ACHN (cell line): Measurements from ENCODE around the gene SLC23A3.
"Not testable (repeated sequence)": the region's sequence is repeated elsewhere in the genome, so short reads cannot be mapped to it uniquely, and the experiment has no call there.

Source experiments
- DNase-seq: peaks from one replicate; pipeline ENCODE4 v3.0.0-alpha.2; 2015
- in situ Hi-C: cut with HindIII; loops from 2 replicates; pipeline ENCODE4 v1.10.0; 2017; ENCODE audit warnings: low sequenced_read_pairs, low pct_ligation_motif_present, low pct_unique_long_range_greater_than_20kb

Gene SLC23A3

GRCh38 chr2:219206328-219207133 is 36.7 kb upstream of the SLC23A3 start, which contains the start of gene ZFAND2B:
TSS of gene ZFAND2B (plus strand) at chr2:219206782. CDS start at chr2:219206988, 206 bp downstream.
- DNase-seq: peak; percentile 96
- in situ Hi-C loops: no loop called here

DNA sequence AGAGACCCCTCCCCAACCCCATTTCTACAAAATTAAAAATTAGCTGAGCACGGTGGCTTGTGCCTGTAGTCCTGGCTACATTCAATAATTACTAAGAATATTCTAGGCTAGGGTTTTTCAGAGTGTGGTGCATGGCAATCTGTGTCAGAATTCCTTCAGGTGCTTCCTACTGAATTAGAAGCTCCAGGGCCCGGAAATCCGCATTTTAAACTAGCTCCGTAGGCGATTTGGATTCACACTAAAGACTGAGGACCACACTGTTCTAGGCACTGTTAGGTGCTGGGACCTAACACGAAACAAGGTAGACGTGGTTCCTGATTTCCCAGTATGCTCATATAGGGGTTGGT is 36.1 kb upstream of the SLC23A3 start:
- in situ Hi-C loops: no loop called here
- DNase-seq: no peak

- in situ Hi-C loops: no loop called here
- no peak for DNase-seq
Measured at GRCh38 chr2:219205165-219205538, 35.3 kb upstream of the SLC23A3 start.

DNA sequence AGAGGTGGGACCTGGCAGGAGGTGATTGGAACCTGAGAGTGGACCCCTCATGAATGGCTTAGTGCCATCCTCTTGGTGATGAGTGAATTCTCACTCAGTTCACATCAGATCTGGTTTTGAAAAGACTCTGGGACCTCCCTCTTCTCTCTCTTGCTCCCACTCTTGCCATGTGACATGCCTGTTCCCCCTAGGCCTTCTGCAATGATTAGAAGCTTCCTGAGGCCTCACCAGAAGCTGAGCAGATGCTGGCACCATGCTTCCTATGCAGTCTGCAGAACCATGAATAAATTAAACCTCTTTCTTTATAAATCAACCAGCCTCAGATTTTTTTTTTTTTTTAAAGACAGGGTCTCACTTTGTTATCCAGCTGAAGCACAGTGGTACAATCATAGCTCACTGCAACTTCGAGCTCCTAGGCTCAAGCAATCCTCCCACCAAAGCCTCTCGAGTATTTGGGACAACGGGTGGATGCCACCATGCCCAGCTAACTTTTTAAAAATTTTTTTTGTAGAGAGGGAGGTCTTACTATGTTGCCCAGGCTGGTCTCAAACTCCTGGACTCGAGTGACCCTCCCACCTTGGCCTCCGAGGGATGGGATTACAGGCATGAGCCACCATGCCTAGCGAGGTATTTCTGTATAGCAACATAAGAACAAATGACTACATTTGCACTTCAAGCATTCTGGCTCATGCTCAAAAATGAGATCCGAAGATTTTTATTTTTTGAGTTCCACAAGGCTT is 34.8 kb upstream of the SLC23A3 start:
- no peak for DNase-seq
- in situ Hi-C loops: no loop called here

DNA sequence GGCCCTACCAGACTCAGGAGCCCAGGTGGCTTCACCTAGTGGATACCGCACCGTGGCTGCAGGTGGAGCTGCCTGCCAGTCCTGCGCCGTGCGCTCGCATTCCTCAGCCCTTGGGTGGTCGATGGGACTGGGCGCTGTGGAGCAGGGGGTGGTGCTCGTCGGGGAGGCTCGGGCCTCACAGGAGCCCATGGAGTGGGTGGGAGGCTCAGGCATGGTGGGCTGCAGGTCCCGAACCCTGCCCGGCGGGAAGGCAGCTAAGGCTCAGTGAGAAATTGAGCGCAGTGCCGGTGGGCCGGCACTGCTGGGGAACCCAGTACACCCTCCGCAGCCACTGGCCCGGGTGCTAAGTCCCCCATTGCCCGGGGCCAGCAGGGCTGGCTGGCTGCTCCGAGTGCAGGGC is 31.5 kb upstream of the SLC23A3 start:
- in situ Hi-C loops, DNase-seq: not testable (repeated sequence)

- DNase-seq, in situ Hi-C loops: not testable (repeated sequence)
Measured at GRCh38 chr2:219200502-219201326, 30.9 kb upstream of the SLC23A3 start.

DNA sequence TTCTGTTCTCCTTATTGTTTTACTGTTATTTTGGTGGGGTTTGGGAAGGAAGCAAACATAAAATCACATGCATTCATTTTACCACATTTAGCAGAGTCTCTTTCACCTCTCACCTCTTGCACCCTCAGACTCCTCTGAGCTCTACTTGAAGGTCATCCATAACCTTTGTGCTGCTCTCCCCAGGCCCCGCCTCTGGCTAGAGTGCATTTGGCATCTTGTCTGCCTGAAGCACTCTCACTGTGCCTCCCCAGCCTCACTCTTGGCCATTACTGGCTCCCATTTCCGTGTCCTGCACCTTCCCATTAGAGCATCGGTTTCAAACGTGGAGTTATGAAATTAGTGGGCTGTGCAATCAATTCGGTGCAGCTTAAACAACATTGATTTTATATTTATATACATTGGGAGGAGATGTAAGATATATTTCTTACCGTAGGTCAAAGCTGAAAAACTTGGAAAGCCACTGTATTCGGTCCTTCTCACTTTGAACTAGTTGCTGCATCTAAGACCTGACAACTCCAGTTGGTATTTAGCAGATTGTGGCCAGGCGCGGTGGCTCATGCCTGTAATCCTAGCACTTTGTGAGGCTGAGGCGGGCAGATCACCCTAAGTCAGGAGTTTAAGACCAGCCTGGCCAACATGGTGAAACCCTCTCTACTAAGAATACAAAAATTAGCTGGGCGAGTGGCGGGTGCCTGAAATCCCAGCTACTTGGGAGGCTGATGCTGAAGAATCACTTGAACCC is 29.8 kb upstream of the SLC23A3 start:
- DNase-seq: no peak
- in situ Hi-C loops: no loop called here

GRCh38 chr2:219198974-219199373 is 29.1 kb upstream of the SLC23A3 start:
- in situ Hi-C loops: no loop called here
- DNase-seq: no peak

- in situ Hi-C loops: no loop called here
- no peak for DNase-seq
Measured at GRCh38 chr2:219197388-219197787, 27.6 kb upstream of the SLC23A3 start.

DNA sequence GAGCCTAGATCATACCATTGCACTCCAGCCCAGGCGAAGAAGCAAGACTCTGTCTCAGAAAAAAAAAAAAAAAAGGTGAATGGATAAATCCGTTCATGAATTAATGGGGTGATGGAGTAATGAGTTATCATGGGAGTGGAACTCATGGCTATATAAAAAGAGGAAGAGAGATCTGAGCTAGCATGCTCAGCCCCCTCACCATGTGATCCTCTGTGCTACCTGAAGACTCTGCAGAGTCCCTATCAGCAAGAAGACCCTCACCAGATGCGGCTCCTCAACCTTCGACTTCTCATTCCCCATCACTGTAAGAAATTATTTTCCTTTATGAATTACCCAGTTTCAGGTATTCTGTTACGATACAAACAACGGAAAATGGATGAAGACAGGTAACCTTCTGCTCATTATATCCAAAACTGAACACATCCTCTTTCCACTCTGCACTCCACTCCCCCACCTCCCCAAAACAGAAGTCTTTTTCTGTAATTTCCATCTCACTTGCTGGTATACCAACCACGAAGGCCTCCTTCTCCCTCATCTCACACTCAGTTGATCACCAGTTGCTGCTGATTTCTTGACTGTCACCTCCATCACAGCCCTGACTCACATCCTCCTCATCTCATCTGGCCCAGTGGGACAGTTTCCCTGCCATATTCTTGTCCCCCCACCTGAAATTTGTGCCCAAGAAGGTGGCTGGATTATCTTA is 17.1 kb upstream of the SLC23A3 start:
- in situ Hi-C loops: no loop called here
- no peak for DNase-seq

DNA sequence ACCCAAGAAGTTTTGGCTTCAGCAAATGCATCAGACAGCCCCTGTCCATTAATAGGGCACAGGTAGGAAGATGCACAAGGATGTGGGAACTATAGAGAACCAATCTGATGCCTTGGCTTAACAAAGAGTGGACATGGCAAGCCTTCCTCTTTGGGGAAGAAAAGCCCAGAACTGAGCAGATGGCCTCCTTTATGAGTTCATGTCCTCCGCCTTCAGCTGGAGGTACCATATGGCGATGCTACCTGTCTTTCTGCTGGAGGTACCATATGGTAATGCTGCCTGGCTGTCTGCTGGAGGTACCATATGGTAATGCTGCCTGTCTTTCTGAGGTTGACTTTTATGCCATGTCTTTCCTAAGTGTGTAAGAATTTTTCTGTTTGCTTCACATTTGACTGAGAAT is 14.3 kb upstream of the SLC23A3 start:
- no peak for DNase-seq
- in situ Hi-C loops: no loop called here

GRCh38 chr2:219183151-219183772 is 13.4 kb upstream of the SLC23A3 start:
- in situ Hi-C loops: no loop called here
- DNase-seq: no peak

DNA sequence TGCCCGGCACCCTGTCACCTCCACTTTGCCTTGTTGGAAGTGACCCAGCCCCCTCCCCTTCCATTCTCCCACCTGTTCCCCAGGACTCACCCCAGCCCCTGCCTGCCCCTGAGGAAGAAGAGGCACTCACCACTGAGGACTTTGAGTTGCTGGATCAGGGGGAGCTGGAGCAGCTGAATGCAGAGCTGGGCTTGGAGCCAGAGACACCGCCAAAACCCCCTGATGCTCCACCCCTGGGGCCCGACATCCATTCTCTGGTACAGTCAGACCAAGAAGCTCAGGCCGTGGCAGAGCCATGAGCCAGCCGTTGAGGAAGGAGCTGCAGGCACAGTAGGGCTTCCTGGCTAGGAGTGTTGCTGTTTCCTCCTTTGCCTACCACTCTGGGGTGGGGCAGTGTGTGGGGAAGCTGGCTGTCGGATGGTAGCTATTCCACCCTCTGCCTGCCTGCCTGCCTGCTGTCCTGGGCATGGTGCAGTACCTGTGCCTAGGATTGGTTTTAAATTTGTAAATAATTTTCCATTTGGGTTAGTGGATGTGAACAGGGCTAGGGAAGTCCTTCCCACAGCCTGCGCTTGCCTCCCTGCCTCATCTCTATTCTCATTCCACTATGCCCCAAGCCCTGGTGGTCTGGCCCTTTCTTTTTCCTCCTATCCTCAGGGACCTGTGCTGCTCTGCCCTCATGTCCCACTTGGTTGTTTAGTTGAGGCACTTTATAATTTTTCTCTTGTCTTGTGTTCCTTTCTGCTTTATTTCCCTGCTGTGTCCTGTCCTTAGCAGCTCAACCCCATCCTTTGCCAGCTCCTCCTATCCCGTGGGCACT is 12.7 kb upstream of the SLC23A3 start:
- no peak for DNase-seq
- in situ Hi-C loops: no loop called here

DNA sequence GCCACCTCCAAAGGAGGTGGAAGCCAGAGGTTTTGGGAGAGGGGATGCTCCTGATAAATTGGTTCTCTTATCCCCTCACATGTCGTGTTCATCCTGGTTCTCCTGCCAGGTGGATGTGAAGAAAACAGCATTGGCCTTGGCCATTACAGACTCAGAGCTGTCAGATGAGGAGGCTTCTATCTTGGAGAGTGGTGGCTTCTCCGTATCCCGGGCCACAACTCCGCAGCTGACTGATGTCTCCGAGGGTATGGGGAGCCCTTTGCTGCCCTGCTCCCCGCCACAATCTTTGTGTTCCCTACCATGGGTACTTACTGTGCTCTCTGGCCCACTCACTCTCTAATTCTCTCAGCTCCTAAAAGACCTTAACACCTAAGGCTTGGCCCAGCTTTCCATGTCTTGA is 11.7 kb upstream of the SLC23A3 start:
- no peak for DNase-seq
- in situ Hi-C loops: no loop called here

- DNase-seq: no peak
- in situ Hi-C loops: no loop called here
Measured at GRCh38 chr2:219180961-219181360, 11.1 kb upstream of the SLC23A3 start.

GRCh38 chr2:219179601-219180465 is 10.0 kb upstream of the SLC23A3 start:
- in situ Hi-C loops: no loop called here
- no peak for DNase-seq
